ENCODE results near the gene HACD1.

HACD1 gene

GRCh38 chr10:17578603-17579002 lies 38.6 kb downstream of the HACD1 start:
- DNase-seq (ENCODE audit: low spot score), result no peak

DNA sequence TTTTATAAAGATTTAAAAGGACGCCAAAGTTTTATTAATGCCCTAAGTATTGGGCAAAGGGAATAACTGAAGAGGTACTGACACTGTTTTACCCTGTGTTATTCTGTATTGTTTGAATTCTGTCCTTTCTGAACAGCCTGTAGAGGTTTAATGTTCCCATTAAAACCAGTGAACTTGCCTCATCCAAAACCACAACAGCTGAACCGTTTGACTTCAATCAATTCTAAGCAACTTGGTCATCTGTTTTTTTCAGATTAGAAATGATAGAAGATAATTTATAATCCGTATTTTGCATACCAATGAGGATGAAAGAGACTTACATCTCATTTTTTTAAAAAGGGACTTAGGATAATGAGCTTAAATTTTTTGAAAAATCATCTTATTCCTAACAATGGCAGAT lies 40.4 kb downstream of the HACD1 start:
- no peak for DNase-seq (ENCODE audit: low spot score)

DNA sequence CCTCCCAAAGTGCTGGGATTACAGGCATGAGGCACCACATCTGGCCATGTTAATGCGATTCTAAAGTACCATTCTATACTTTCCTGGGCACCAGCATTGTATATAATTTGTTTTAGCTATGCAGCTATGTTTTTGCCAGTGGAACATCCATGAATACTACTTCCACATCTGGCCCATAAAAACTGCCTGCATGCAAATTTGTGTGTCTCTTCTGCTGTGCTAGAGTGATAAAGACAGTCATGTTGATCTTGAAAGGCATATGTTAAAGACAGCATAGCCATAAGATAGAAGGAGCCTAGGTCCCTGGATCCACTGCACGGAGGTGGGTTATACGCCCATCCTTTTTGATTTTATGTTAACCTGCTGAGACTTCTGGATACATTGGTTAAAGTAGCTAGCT lies 52.3 kb downstream of the HACD1 start:
- no peak for DNase-seq (ENCODE audit: low spot score)

DNA sequence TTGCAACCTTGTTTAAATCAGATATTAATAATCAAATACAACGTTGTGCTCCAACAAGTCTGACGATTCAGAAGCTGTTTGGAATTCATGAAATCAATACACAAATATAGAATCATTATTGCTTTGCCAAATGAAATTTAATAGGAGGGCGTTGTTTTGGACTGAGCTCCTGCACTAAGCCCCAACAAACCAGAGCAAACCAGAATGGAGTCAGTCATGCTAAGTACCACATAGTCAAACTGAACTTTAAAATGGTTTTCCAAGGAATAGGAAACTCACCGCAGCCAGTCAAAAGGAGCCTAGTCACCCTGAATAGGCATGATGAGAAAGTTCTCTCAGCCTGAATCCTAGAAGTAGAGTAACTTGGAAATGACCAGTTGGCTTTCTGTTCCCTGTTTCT lies 53.7 kb downstream of the HACD1 start:
- no peak for DNase-seq (ENCODE audit: low spot score)

DNA sequence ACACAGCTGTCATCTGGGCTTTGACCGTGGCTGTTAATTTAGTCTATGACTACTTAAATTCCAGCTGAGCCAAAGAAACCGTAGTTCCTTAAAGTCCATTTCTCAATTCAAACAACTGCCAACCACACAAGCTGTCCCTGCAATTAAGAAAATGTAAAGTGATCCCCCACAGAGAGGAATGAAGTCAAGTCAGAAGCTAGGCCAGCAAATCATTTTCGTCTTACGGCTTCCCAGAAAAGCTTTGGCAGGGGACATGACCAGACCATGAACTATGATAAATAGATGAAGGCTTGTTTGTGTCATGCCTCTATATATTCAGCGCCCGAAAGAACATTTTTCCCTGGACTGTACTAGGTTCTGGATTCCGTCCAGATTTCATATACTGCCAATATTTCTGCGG lies 54.6 kb downstream of the HACD1 start:
- DNase-seq (ENCODE audit: low spot score), result no peak

- no peak for DNase-seq (ENCODE audit: low spot score)
Observed at GRCh38 chr10:17561111-17561510, 56.1 kb downstream of the HACD1 start.

DNA sequence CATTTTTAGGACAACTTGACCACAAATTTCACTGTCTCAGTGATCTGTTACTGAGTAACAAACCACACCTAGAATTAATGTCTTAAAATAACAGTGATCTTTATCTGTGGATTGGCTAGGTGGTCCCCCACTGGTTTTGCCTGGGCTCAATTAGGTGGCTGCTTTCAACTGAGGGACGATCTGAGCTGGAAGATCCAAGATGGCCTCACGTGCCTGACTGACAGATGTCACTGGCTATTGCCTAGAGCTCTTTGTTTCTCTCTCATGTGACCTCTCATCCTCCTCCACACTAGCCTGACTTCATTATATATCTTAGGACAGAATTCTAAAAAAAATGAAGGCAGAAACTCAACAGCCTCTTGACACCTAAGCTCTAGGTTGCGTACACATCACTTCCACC lies 59.7 kb downstream of the HACD1 start:
- DNase-seq (ENCODE audit: low spot score), result no peak

GRCh38 chr10:17548770-17549169 lies 68.4 kb downstream of the HACD1 start:
- no peak for DNase-seq (ENCODE audit: low spot score)

- no peak for DNase-seq (ENCODE audit: low spot score)
Observed at GRCh38 chr10:17548162-17548561, 69.0 kb downstream of the HACD1 start.

GRCh38 chr10:17547060-17547459 lies 70.1 kb downstream of the HACD1 start:
- DNase-seq (ENCODE audit: low spot score), result no peak

GRCh38 chr10:17544465-17544864 lies 72.7 kb downstream of the HACD1 start:
- no peak for DNase-seq (ENCODE audit: low spot score)

Data from hematopoietic multipotent progenitor cell treated with erythropoietin and hydrocortisone succinate and interleukin-3 and kit ligand, for 17 days (in vitro differentiated cells).